ENCODE measurements around the gene CSPG5. TPM values are rescaled to one million over a fixed set of nuclear protein-coding genes. Genes with fewer than 3 reads are reported as not detected.

Gene CSPG5, protein sequence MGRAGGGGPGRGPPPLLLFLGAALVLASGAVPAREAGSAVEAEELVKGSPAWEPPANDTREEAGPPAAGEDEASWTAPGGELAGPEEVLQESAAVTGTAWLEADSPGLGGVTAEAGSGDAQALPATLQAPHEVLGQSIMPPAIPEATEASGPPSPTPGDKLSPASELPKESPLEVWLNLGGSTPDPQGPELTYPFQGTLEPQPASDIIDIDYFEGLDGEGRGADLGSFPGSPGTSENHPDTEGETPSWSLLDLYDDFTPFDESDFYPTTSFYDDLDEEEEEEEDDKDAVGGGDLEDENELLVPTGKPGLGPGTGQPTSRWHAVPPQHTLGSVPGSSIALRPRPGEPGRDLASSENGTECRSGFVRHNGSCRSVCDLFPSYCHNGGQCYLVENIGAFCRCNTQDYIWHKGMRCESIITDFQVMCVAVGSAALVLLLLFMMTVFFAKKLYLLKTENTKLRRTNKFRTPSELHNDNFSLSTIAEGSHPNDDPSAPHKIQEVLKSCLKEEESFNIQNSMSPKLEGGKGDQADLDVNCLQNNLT
- total RNA-seq (ENCODE audit: low replicate concordance) = 1.7 and 4.6 TPM in 2 replicates

DNA sequence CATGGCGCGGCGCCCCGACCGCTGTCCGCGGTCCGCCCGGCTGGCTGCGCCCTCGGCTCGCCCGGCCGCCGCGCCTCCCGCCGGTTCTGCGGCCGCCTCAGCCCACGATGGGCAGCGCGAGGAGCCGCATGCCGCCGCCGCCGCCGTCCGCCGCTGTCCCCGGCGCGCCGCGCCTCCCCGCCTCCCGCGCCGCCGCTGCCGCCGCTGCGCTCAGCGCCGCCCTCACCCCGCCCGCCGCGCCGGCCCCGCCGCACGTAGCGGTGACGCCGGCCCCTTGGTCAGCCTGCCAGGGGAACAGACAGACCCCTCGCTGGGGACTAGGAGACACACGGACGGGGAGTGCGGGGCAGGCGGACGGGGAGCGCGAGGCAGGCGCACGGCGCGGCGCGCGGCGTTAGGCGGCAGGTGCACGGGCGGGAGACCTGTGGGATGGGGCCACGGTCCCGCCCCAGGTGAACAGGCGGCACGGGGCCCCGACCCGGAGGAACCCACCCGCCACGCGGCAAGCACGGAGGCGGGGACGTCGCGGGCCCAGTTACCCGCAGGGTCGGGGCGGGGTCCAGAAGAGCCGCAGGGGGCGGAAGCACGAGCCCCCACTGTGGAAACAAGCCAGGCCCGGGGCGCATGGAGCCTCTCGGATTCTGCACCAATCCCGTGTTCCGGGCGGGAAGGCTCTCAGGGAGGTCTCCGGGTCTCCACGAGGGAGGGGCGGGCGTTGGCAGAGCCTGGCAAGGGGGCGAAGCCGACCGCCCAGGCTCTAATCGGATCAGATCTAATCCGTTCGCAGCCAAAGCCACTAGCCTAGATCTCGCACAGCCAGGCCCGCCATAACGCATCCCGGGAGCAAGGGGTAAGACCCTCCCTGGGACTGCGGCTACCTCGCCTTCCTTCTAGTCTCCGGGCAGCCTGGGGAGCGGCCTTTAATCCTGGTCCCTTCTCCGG, at the start of gene CSPG5:
CSPG5 (minus strand) TSS at position 175 of the 942 bp plus-strand sequence; CDS start at position 3, 172 bp downstream.
- H3K27ac Mint-ChIP-seq = no peak within 1 kb of the TSS
- peaks cover 12% of the 10 kb centered on the region for H3K4me1 ChIP-seq
- TF ChIP-seq EZH2 (IDR thresholded peaks at IDR 0.05) (peak; percentile 44), EZH2phosphoT487 (IDR thresholded peaks at IDR 0.05) (peak; percentile 26)
- TF ChIP-seq, protein P1, sequence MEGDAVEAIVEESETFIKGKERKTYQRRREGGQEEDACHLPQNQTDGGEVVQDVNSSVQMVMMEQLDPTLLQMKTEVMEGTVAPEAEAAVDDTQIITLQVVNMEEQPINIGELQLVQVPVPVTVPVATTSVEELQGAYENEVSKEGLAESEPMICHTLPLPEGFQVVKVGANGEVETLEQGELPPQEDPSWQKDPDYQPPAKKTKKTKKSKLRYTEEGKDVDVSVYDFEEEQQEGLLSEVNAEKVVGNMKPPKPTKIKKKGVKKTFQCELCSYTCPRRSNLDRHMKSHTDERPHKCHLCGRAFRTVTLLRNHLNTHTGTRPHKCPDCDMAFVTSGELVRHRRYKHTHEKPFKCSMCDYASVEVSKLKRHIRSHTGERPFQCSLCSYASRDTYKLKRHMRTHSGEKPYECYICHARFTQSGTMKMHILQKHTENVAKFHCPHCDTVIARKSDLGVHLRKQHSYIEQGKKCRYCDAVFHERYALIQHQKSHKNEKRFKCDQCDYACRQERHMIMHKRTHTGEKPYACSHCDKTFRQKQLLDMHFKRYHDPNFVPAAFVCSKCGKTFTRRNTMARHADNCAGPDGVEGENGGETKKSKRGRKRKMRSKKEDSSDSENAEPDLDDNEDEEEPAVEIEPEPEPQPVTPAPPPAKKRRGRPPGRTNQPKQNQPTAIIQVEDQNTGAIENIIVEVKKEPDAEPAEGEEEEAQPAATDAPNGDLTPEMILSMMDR (IDR thresholded peaks at IDR 0.05) = no peak
- H3K9me3 Mint-ChIP-seq = peaks cover 4% of the 10 kb centered on the region
- H4K20me1 ChIP-seq (ENCODE audit: low read depth) = no peaks in the 10 kb centered on the region
- H3K4me3 Mint-ChIP-seq = peak within 1 kb of the TSS; percentile 78
- H2AFZ ChIP-seq (replicated peaks) = peak within 1 kb of the TSS; percentile 92
- no peak within 1 kb of the TSS for H3K9ac ChIP-seq
- peaks cover 12% of the 10 kb centered on the region for H3K36me3 Mint-ChIP-seq
- peak; percentile 85 for DNase-seq (ENCODE audit: low spot score)
- no peaks in the 10 kb centered on the region for H3K9me3 ChIP-seq (ENCODE audit: low read depth)
- H3K27ac ChIP-seq = no peak within 1 kb of the TSS
- peaks cover 23% of the 10 kb centered on the region for H3K4me1 Mint-ChIP-seq
- peaks cover 15% of the 10 kb centered on the region for H3K27me3 Mint-ChIP-seq (ENCODE audit: insufficient read depth, low read depth)
- peaks cover 52% of the 10 kb centered on the region for H3K27me3 ChIP-seq
- H3K4me3 ChIP-seq = peak within 1 kb of the TSS; percentile 66
- peaks cover 55% of the 10 kb centered on the region for H3F3A ChIP-seq (ENCODE audit: low read depth)
- H3K36me3 ChIP-seq = no peaks in the 10 kb centered on the region
- H3K79me2 ChIP-seq (ENCODE audit: low read depth) = no peaks in the 10 kb centered on the region
- H3K4me2 ChIP-seq = peak within 1 kb of the TSS; percentile 99

DNA sequence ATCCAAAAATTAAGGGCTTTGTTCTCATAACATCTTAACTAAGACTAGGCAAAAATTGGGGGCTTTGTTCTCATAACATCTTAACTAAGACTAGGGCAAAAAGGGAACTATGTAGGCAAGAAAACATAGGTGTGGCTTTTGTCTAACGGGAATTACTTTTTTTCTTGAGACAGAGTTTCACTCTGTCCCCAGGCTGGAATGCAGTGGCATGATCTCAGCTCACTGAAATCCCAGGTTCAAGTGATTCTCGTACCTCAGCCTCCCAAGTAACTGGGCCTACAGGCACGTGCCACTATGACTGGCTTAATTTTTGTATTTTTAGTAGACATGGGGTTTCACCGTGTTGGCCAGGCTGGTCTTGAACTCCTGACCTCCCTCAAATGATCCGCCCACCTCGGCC, 49.8 kb upstream of the CSPG5 start:
- peaks cover 51% of the 10 kb centered on the region for H3K36me3 Mint-ChIP-seq
- DNase-seq (ENCODE audit: low spot score) = no peak
- H3K9me3 Mint-ChIP-seq = no peaks in the 10 kb centered on the region
- Histone ChIP-seq H3K27ac (no peak overlapping the region), H3K4me1 (no peaks in the 10 kb centered on the region), H3K9ac (no peak overlapping the region), H3K9me3 (ENCODE audit: low read depth) (no peaks in the 10 kb centered on the region), H3K79me2 (ENCODE audit: low read depth) (no peaks in the 10 kb centered on the region), H3K27me3 (no peaks in the 10 kb centered on the region), H4K20me1 (ENCODE audit: low read depth) (peaks cover 11% of the 10 kb centered on the region), H3K4me2 (no peak overlapping the region), H3K36me3 (peaks cover 22% of the 10 kb centered on the region), H3K4me3 (no peak overlapping the region), H3F3A (ENCODE audit: low read depth) (no peaks in the 10 kb centered on the region), H2AFZ (replicated peaks) (no peak overlapping the region)
- no peak overlapping the region for H3K27ac Mint-ChIP-seq
- H3K4me3 Mint-ChIP-seq = no peak overlapping the region
- no peaks in the 10 kb centered on the region for H3K4me1 Mint-ChIP-seq
- TF ChIP-seq, protein P1 (IDR thresholded peaks at IDR 0.05) = no peak
- TF ChIP-seq EZH2phosphoT487 (IDR thresholded peaks at IDR 0.05) (no peak), EZH2 (IDR thresholded peaks at IDR 0.05) (no peak)
- no peaks in the 10 kb centered on the region for H3K27me3 Mint-ChIP-seq (ENCODE audit: insufficient read depth, low read depth)

DNA sequence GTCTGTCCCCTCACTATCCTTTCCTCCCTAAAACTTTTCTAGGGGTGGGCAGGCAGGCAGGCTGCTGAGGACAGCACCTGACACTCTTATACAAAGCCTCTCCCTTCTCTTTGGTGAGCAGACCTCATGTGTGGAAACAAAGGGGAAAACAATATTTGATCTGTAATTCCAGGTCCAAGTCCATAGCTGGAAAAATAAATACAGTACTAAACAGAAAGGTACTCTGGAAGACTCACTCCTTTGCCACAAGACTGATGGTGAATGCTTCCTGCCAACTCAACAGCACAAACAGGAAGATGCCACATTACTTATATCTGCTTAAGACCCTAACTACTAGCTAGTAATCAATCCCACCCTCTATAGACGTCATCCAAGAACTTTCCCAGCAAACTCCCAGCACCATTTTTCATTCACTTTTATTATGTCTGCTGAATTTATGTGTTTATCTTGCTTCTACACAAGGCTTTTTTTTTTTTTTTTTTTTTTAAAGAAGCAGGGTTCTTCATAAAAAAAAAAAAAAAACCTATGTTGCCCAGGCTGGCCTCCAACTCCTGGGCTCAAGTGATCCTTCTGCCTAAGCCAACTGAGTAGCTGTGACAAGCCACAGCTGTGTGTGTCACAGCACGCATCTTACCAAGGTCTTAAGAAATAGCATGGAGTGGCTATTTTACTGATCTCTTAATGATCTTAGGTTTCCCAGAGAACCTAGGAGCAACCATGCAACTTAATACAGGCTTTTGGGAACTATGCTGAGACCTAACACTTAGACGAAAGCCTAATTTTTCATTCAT, 44.2 kb upstream of the CSPG5 start:
- no peak overlapping the region for H3K27ac ChIP-seq

More for the DNA sequence above, 44.2 kb upstream of the CSPG5 start:
- Histone ChIP-seq H3K79me2 (ENCODE audit: low read depth) (no peaks in the 10 kb centered on the region), H3K4me3 (no peak overlapping the region), H3K9me3 (ENCODE audit: low read depth) (no peaks in the 10 kb centered on the region), H3K4me1 (no peaks in the 10 kb centered on the region), H3F3A (ENCODE audit: low read depth) (no peaks in the 10 kb centered on the region), H2AFZ (replicated peaks) (no peak overlapping the region), H3K9ac (no peak overlapping the region), H4K20me1 (ENCODE audit: low read depth) (no peaks in the 10 kb centered on the region), H3K27me3 (no peaks in the 10 kb centered on the region), H3K36me3 (peaks cover 28% of the 10 kb centered on the region), H3K4me2 (no peak overlapping the region)
- H3K27me3 Mint-ChIP-seq (ENCODE audit: insufficient read depth, low read depth) = no peaks in the 10 kb centered on the region
- H3K27ac Mint-ChIP-seq = peak overlapping the region; percentile 50
- no peak for DNase-seq (ENCODE audit: low spot score)
- TF ChIP-seq EZH2 (IDR thresholded peaks at IDR 0.05) (no peak), EZH2phosphoT487 (IDR thresholded peaks at IDR 0.05) (no peak)
- TF ChIP-seq, protein P1 (IDR thresholded peaks at IDR 0.05) = no peak
- no peak overlapping the region for H3K4me3 Mint-ChIP-seq
- peaks cover 43% of the 10 kb centered on the region for H3K36me3 Mint-ChIP-seq
- H3K4me1 Mint-ChIP-seq = no peaks in the 10 kb centered on the region
- H3K9me3 Mint-ChIP-seq = no peaks in the 10 kb centered on the region
